G401 (cell line): Measurements from ENCODE around the gene SLC16A3. TPM values are rescaled to one million over a fixed set of nuclear protein-coding genes. Genes with fewer than 3 reads are reported as not detected.
"Not testable (repeated sequence)": the region's sequence is repeated elsewhere in the genome, so short reads cannot be mapped to it uniquely, and the experiment has no call there.

Source experiments
- DNase-seq: peaks from one replicate; pipeline ENCODE4 v3.0.0-alpha.2; 2015; ENCODE audit warnings: low spot score
- in situ Hi-C: cut with HindIII; loops from 2 replicates; pipeline ENCODE4 v1.10.0; 2016; ENCODE audit warnings: low sequenced_read_pairs, mixed read lengths
- total RNA-seq: library from RNA; depleted of rRNA; stranded (reverse); fragments of >200 nt; shearing (Covaris generic); gene quantifications from 2 replicates; pipeline ENCODE4 v1.2.3, GENCODE V29; 2014; rRNA removed

Gene SLC16A3
- 280 and 292 TPM in 2 replicates for total RNA-seq

DNA sequence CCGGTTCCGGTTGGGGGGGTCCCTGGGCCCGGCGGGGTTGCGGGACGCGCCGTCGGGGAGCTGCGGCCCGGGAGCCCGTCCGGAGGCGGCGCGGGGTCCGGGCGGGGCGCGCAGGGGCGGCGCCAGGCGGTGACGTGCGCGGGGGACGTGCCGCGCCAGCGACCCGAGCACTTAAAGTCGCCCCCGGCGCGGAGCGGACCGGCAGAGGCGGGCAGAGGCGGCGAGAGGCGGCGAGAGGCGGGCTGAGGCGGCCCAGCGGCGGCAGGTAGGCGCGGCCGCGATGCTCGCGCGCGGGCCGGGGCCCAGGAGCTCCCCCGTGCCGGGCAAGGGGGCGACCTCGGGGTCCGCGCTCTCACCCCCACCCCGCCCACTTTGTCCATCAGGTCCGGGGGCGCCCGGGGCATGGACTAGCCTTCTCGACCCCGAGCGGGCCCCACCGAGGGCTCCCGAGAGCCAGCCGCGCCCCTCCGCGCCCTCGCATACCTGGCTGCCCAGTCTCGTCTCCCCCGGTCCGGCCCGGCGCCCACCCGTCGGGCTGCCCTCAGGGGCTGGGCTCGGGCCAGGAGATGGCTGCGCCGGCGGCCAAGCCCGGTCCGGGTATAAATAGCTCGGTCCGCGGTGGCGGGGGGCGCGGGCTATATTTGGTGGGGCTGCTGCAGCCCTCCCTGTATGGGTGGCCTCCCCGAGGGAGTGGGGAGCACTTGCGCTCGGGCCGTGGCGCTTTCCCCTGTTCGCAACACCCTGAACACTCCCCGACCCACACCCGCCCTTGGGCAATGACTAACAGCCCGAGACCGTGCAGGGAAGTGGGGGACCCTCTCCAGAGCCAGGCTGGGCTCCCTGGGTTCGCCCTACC, at the start of gene SLC16A3:
Gene SLC16A3, plus strand, starts transcription at position 201 of the 856 bp plus-strand sequence. CDS start 6,967 bp downstream, outside the sequence.
- DNase-seq: no peak
- in situ Hi-C loops: no loop called here

DNA sequence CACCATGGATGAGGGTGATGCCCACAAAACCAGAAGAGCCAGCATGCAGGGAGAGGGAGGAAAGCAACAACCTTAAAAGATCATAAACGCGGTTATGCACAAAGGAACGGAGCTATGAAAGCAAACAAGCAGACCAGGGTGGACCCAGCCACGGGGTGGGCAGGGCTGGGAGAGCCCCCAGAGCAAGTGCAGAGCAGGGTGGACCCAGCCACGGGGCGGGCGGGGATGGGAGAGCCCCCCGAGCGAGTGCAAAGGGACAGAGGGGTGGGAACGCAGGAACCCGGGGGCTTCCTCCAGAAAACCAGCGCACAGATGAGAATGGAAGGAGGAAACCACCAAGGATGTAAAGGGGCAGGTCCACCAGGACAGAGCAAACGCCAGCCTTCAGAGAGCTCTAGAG, 49.4 kb upstream of the SLC16A3 start:
- no peak for DNase-seq
- in situ Hi-C loops: no loop called here

DNA sequence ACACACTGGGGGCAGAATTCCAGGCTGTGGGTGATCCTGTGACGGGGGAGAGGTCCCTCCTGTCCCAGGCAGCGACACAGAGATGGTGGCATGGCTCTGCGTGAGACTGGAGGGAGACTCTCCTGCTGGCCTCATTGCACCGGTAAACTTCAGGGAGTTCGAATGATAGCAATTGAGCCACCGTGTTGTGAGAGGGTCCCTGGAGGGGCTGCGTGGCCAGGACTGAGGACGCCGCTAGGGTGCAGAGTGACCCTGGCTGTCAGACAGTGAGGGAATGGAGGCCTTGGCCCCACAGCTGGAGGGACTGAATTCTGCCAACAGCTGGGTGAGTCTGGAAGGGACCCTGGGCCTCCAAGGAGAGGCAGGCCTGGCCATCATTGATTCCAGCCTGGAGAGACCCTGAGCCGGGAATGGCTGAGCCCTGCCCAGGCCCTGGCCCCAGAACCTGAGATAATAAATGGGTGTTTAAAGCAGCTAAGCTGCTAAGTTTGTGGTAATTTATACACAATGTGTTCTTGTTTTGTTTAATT, 48.8 kb upstream of the SLC16A3 start:
- in situ Hi-C loops: no loop called here
- DNase-seq: no peak

DNA sequence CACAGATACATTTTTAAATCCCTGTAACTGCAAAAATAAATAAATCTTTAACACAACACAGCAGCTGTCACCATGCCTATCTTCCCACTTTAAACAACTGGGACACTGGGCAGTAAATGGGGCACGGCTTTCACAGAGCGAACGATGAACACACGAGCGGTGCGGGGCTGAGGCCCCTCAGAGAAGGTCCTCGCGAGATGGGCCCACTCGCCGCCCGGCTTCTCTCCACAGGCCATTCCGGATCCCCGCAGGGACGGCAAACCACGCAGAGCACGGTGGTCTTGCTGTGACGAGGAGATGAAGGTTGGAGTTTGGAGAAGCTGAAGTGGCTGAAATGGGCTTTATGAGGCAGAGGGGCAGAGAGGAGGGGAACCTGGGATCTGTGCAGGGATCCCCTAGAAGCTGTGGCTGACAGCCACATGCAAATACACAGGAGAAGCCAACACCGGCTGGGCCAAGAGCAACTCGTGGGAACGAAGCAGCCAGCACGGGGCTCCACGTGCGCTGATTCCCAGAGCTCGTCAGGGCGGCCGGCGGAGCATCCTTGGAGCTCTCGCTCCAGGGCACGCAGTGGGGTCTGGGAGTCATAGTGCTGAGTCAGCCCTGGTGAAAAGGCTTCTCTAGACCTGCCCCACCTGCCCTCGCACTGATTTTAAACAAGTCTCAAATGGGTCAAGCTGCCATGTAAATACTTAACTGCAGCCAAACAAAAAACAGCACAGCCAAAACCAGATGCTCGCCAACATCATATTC, 47.9 kb upstream of the SLC16A3 start:
- no peak for DNase-seq
- in situ Hi-C loops: no loop called here

DNA sequence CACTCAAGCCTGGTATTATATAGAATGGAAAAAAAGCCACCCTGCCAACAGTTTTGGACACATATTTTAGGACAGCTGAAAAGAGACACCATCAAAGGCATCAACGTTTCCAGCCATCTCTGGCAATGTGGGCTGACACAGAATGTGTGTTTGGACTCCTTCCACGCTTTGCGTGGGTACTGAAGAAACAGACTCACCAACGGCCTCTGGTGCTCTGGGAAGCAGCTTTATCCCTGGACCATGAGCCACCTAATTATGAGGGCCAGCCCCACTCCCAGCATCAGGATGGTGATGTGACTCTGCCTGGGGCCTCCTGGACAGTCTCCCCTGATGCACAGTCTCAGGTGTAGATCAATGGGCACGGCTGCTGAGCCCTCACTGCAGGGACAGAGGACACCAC, 44.1 kb upstream of the SLC16A3 start:
- in situ Hi-C loops: no loop called here
- DNase-seq: no peak

DNA sequence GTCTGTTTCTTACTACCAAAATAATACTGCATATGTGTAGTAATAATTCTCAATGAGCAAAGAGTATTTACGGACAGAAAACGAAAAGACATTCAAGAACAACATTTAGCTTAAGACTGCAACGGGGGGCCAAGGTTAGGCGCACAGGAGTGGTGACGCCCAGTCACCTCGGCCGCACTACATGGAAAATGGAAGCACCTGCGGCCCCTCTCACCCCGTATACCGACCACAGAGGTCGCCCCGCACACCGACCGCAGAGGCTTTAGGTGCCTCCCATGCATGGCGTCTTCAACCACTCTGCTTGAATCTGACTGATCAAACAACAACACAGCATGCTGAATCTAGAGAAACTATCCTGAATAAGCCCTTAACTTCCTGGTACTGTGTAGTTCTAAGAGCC, 42.6 kb upstream of the SLC16A3 start:
- DNase-seq: no peak
- in situ Hi-C loops: no loop called here

DNA sequence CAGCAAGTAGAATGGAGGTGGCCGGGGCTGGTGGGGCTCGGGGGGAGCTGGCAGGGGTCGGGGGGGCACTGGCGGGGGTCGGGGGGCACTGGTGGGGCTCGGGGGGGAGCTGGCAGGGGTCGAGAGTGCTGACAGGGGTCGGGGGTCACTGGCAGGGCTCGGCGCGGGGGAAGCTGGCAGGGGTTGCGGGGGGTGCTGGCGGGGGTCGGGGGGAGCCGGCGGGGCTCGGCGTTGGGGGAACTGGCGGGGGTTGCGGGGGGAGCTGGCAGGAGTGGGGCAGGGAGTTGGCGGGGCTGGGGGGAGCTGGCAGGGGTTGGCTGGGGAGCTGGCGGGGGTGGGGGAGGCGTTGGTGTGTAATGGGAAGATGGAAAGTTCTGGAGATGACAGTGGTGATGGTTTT, 41.3 kb upstream of the SLC16A3 start:
- in situ Hi-C loops: no loop called here
- no peak for DNase-seq

DNA sequence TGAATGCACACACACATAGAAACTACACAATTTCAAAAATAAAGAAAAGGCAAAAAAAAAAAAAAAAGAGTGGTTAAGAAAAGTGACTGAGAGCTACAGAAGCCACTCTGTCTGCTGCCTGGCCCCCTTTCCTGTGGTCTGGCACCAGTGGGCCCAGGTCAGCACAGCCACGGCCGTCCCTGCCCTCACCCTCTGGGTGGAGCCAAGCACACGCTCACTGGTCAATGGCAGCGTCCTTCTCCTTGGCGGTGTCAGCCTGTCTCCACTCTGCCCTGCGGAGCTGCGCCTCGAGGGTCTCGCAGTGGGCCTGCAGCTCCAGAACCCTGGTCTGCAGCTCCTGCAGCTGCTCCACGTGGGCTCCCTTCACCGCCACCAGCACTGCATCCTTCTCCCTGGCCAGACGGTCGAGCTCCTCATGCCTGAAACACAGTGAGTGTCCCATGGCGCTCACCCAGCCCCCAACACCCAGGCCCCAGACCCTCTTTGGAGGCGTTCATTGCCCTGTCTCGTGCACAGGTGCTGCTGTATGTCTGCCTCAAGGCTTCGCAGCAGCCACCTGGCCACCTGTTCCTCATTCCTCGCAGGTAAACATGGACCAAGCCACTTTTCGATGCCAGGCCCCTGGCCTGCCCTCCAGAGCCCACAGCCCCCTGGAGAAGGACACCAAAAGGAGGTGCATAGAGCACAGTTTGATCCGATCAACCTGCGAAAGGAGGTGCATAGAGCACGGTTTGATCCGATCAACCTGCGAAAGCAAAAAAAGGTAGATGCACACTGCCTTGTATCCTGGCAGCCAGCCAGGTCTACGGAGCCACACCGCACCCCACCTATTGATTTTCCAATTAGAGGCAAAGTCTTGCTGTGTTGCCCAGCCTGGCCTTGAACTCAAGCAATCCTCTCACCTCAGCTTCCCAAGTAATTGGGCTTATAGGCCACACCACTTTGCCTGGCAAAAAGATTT, 40.6 kb upstream of the SLC16A3 start:
- DNase-seq: no peak
- in situ Hi-C loops: no loop called here

DNA sequence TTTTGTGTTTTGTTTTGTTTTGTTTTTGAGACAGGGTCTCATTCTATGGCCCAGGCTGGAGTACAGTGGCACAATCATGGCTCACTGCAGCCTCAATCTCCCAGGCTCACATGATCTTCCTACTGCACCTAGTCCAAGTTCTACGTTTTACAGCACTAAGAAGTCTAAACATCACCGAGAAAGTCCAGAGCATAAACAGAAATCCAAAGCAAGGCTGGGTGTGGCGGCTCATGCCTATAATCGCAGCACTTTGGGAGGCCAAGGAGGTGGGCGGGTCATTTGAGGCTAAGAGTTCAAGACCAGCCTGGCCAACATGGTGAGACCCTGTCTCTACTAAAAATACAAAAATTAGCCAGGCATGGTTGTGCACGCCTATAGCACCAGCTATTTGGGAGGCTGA, 35.8 kb upstream of the SLC16A3 start:
- DNase-seq, in situ Hi-C loops: not testable (repeated sequence)

DNA sequence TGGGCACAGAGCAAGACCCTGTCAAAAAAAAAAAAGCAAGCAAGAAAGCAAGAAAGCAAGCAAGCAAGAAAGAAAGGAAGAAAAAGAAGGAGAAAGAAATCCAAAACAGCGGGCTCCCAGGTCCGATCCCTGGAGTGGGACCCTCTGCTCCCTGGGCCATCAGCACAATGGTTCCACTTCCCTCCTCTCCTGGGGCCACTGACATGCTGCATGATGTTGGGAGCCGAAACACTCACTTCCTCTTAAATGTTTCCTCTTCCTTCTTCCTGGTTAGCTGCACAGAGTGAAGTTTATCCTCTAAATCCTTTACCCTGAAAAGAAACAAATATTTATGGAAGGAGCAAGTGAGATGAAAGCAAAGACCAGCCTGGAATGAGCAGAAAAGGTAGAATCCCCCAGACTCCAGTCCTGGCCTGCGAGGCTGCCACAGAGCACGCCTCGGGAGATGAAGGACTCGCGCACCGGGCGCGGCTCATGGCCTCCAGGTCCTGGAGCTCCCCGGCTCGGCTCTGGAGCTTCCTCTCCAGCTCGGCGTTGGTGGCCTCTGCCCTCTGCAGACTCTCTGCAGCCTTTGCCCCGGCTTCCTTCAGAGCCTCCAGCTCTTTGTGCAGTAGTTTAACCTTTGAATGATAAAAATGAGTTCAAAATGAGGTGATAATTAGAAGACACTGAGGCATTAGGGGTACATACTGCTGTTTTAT, 35.2 kb upstream of the SLC16A3 start:
- DNase-seq: no peak
- in situ Hi-C loops: no loop called here

DNA sequence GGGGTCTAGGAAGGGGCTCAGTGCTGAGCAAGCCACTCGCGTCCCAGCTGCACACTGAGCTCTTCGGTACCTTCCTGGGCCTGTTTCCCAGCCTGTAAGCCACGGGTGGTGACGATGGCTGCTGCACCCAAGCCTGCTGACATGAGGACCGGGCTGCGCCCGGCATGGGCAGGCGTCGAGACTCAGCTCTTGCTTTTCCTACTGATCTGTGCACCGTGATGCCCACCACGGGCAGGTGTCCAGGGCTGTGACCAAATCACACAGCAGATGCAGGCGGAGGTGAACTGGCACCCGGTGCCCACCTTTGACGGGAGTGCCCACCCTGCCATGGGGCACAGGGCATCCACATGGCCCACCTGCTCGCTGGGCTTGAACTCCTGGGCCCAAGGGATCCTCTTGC, 34.1 kb upstream of the SLC16A3 start:
- in situ Hi-C loops: no loop called here
- DNase-seq: no peak

DNA sequence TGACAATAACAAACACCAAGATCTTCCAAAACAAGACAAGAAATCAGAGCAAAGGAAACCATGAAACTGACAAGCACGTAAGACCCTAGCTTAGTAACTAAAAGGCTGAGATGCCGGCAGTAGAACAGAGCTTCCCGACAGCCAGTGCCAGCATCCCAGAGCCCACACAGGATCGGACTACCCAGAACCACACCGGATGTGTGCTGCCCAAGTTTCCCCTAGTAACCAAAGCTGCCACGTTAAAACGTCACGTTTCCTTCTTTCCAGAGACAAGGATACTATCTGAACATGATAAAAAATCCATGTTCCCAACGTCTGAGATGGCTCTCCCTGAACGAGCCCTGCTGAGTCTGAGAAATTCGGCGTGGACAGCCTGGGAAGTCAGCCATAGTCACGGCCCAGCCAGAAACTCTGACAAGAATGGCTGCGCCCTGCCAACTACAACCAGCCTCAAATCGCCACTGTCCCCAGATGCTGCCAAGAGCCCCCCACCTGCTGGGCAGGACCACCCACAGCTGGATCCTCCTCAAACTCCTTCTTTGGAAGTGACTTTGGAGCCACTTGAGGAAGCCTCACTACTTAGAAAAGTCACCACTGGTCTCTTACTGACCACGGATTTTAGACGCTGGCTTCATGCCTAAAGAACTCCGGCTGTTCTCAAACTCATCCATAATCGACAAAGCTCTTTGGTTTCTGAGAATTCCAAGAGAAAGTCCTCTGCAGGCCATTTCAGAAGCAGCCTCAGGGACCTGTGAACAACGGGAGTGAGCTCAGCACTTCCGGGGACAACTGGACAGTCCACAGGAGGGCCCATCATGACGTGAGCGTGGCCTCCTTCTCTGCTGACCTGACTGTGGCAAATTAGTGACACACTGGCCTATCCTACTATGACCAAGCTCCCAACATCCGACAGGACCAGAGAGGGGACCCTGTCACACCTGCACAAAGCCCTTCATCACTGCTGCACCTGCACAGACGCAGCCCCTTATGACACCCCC, 32.9 kb upstream of the SLC16A3 start:
- DNase-seq: no peak
- in situ Hi-C loops: no loop called here

DNA sequence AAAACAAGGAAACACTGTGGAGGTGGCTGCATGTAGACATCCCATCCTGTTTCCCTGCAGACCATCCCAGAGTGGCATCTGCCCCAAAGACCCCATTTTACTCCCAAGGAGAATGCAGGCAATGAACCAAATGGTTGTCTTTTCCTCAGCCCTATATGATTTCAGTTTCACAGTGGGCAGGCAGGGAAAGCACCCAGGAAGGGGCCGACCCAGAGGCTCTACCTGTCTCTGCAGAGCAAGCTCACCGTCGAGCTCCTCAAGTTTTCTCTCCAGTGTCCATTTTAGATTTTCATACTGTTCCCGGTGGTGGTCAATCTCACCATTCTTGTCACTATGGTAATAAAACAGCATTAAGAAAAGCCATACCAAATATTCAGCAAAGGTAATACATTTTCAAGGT, 30.8 kb upstream of the SLC16A3 start:
- DNase-seq: no peak
- in situ Hi-C loops: no loop called here

DNA sequence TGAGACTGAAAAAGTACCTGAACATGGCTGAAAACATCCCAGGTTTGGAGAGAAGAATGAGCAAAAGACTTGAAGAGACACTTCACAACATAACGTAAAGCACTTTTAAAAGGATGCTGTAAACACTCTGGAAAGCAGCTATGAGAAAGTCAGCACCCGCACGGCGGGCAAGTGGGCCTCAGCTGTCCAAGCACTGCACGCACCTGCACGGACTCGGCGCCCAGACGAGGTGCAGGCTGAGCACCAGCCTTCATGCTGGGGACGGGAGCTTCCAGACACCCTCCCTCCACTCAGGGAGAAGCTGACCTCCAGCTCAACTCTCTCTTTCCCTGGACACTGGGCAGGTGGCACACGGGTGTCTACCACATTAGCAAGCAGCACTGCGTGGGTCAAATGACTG, 29.3 kb upstream of the SLC16A3 start:
- in situ Hi-C loops: no loop called here
- no peak for DNase-seq

DNA sequence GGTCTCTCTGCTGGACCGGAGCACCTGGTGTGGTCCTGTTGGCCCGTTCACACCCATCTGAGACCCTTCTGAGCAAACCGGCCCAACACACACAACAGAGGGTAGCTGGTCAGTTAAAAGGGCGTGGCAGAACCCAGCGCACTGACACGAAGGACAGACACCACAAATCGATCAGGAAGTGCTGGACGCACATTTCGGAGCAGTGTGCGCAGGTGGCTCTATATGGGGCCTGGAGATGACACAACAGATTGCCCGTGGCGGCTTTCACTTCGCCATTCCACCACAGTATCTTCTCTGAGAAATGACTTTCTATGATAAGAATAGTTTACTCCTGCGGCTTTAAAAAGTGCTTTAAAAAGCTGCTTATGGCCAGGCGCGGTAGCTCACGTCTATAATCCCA, 28.7 kb upstream of the SLC16A3 start:
- DNase-seq: no peak

DNA sequence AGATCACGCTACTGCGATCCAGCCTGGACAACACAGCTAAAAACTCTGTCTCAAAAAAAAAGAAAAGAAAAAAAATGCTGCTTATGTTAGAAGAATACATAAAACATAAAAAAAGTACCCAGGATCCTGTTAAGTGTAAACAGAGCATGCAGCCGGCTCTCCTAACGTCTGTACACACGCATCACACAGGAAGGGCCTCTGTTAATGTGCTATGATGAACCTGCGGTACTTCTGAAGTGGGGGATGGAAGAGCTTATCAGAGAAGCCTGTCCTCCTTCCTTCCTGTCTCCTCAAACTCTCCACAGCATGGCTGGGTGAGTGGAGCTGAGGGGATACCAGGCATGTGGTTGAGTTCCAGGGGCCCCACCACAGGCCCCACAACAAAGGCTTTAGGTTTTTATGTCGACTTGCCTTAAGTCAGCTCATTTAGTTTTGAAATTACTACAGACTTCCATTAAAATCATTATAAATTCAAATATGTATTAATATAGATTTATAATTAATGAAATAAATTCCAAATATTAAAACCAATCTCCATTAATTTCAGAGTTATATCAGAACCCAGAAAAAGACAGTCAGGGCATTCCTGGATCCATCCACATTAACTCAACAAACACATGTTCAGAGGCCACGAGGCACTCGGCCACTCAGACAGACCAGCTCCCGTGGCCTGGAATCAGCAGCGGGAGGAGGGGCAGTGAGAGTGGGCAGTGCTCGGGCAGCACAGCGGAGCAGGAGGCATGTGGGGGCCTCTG, 27.9 kb upstream of the SLC16A3 start:
- DNase-seq: no peak
- in situ Hi-C loops: no loop called here

More for the DNA sequence above, 28.7 kb upstream of the SLC16A3 start:
- in situ Hi-C loops: no loop called here

DNA sequence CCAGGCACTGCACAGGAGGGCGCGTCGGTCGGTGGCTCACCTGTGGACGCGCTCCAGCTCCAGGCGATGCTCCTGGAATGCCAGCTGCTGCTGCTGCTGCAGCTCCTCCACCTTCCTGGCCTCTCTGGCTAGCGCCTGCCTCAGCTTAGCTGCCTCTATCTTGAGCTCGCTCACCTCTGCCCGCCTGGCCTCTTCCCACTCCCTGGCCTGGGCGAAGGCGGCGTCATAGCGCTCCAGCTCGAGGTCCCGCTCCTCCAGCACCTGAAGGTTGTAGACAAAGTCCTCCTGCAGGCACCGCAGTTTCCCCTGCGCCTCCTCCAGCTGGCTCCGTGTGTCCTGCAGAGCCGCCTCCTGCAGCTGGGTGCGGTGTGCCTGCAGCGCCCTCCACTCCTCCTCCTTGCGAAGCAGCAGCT, 27.3 kb upstream of the SLC16A3 start:
- in situ Hi-C loops: no loop called here
- no peak for DNase-seq
